Stomach (tissue), 9 donors: ENCODE results near the gene EML6. TPM values are rescaled to one million over a fixed set of nuclear protein-coding genes. Genes with fewer than 3 reads are reported as not detected.
A peak's percentile ranks its signal among the peaks of the same experiment; 100 is the strongest.

ENCODE experiments used
- DNase-seq, 2 donors: peaks; one replicate each; pipeline versions ENCODE4 v3.0.0 to v3.0.0-alpha.2; 2013 to 2019
- H3K27ac ChIP-seq, 5 donors: fragments of 200-600 bp in 4 of 5; sonication (generic) in 4 of 5; one replicate each; pipeline ENCODE4 v1.5.1; 2013 to 2019; ENCODE audit warnings: mild to moderate bottlenecking in 1 of 5, moderate library complexity in 1 of 5
- H3K27me3 ChIP-seq, 3 donors: fragments of 200-600 bp; sonication (generic); one replicate each; pipeline ENCODE4 v1.5.1; 2017 to 2019; ENCODE audit warnings: mixed run types in 1 of 3
- H3K36me3 ChIP-seq, 4 donors: fragments of 200-600 bp; sonication (generic); 1 replicate in 3 of 4; 2 replicates in 1 of 4; pipeline ENCODE4 v1.5.1; 2016 to 2019
- H3K4me1 ChIP-seq, 4 donors: fragments of 200-600 bp; sonication (generic); one replicate each; pipeline ENCODE4 v1.5.1; 2016 to 2019
- H3K4me3 ChIP-seq, 4 donors: fragments of 200-600 bp; sonication (generic) in 3 of 4; one replicate each; pipeline ENCODE4 v1.5.1; 2016 to 2019; ENCODE audit warnings: mild to moderate bottlenecking in 1 of 4
- H3K9me3 ChIP-seq, 4 donors: fragments of 200-600 bp; sonication (generic); one replicate each; pipeline ENCODE4 v1.5.1; 2016 to 2019
- CTCF ChIP-seq, 7 experiments: fragments of 450-650 bp in 4 of 7; fragments of 200-600 bp in 3 of 7; sonication (generic) in 3 of 7; IDR thresholded peaks; one replicate each; pipeline ENCODE4 v1.5.1; 2016 to 2019; ENCODE audit warnings: antibody characterized with exemption in 7 of 7, control low read depth in 2 of 7, mild to moderate bottlenecking in 1 of 7
- EP300 ChIP-seq: sonication (generic); formaldehyde crosslinking; IDR thresholded peaks from one replicate; pipeline ENCODE4 v1.6.1; 2017; ENCODE audit warnings: antibody characterized with exemption
- POLR2A ChIP-seq, 4 donors: fragments of 450-650 bp; IDR thresholded peaks; one replicate each; pipeline ENCODE4 v1.6.1; 2016; ENCODE audit warnings: antibody characterized with exemption in 4 of 4, control low read depth in 2 of 4, mild to moderate bottlenecking in 1 of 4, moderate library complexity in 1 of 4
- POLR2AphosphoS5 ChIP-seq, 3 donors: sonication (generic); formaldehyde crosslinking; IDR thresholded peaks; one replicate each; pipeline ENCODE4 v1.6.1; 2016; ENCODE audit warnings: antibody characterized with exemption in 3 of 3
- WGBS, 5 donors: extraction: QIAGEN DNeasy Blood & Tissue Kit in 3 of 5; methylation state at CpG; one replicate each; pipeline versions ENCODE4 v1.1.5 to v1.1.7; 2013 to 2018; 5-methylcytosine and 5-hydroxymethylcytosine counted together
- intact Hi-C: fragments of 100-400 bp; cut with DNase I; formaldehyde crosslinking; loops from one replicate; pipeline ENCODE4 v1.15.1; 2023; ENCODE audit warnings: low total_unique reads
- polyA plus RNA-seq, 3 donors: library from polyadenylated mRNA; stranded (reverse); fragments of 200-250 nt; gene quantifications; one replicate each; pipeline ENCODE4 v1.2.3, GENCODE V29; 2013
- total RNA-seq, 5 donors: library from RNA; depleted of rRNA; stranded (reverse); fragments of >200 nt; gene quantifications; one replicate each; pipeline versions ENCODE4 v1.1.0 to v1.2.3, GENCODE V29; 2014 to 2016
- donor health status: healthy with polysubstance abuse.
- donor health status: Bipolar disorder and iron deficiency.
- donor health status: healthy.

The EML6 gene
- total and polyA plus RNA-seq, 8 donors = 0.45 to 10.1 (median 1.8) TPM; not detected in 1

DNA sequence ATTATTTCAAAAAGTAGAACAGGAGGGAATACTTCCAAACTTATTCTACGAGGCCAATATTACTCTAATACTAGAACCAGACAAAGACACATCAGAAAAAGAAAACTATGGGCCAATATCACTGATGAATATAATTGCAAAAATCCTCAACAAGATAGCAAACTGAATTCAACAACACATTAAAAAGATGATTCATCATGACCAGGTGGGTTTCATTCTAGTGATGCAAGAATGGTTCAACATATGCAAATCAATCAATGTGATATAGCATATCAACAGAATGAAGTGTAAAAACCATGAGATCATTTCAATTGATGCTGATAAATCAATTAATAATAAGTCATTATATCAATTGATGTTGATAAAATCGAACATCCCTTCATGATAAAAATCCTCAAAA, 22.4 kb upstream of the EML6 start:
- DNase-seq = no peak
- no peaks in the 10 kb centered on the region for H3K9me3 ChIP-seq
- intact Hi-C loops = loop anchor here (10.0 kb wide), 1 partner anchor 46 kb away; no protein-coding TSS in a partner anchor
- no peak overlapping the region for H3K27ac ChIP-seq
- TF ChIP-seq POLR2A (IDR thresholded peaks at IDR 0.05) = no peak
- no peak for TF ChIP-seq CTCF (IDR thresholded peaks at IDR 0.05)
- no peak for TF ChIP-seq EP300
- TF ChIP-seq POLR2AphosphoS5 (IDR thresholded peaks at IDR 0.05) = no peak
- no peak overlapping the region for H3K4me3 ChIP-seq
- peaks cover 0 to 10% (median 5%) of the 10 kb centered on the region in 4 donors for H3K4me1 ChIP-seq
- 76 to 90% (median 83%) methylated on average over 2 of the region's 2 CpGs for WGBS, 5 donors
- H3K36me3 ChIP-seq = no peaks in the 10 kb centered on the region
- no peaks in the 10 kb centered on the region for H3K27me3 ChIP-seq

GRCh38 chr2:54704238-54704637, 19.2 kb upstream of the EML6 start:
- Histone ChIP-seq H3K27ac (no peak overlapping the region), H3K4me1 (peaks cover 5 to 21% (median 15%) of the 10 kb centered on the region in 4 donors), H3K4me3 (no peak overlapping the region), H3K9me3 (no peaks in the 10 kb centered on the region), H3K36me3 (no peaks in the 10 kb centered on the region), H3K27me3 (peaks cover 0 to 9% (median 5%) of the 10 kb centered on the region in 3 donors)
- DNase-seq = peak in 1 of 2 donors; percentile 9
- intact Hi-C loops = loop anchor here (10.0 kb wide), 1 partner anchor 49 kb away; no protein-coding TSS in a partner anchor
- TF ChIP-seq POLR2A (IDR thresholded peaks at IDR 0.05) (no peak), CTCF (IDR thresholded peaks at IDR 0.05) (no peak), EP300 (no peak), POLR2AphosphoS5 (IDR thresholded peaks at IDR 0.05) (no peak)
- 72 to 94% (median 84%) methylated on average over 1 of the region's 1 CpG for WGBS, 5 donors

- DNase-seq = peak in 1 of 2 donors; percentile 84
- H3K4me1 ChIP-seq = peaks cover 5 to 24% (median 20%) of the 10 kb centered on the region in 4 donors
- 2 to 8% (median 5%) methylated on average over 3 of the region's 3 CpGs for WGBS, 5 donors
- H3K27me3 ChIP-seq = peaks cover 0 to 13% (median 5%) of the 10 kb centered on the region in 3 donors
- no peaks in the 10 kb centered on the region for H3K9me3 ChIP-seq
- intact Hi-C loops = loop anchor here (10.0 kb wide), 1 partner anchor 50 kb away; no protein-coding TSS in a partner anchor
- H3K36me3 ChIP-seq = no peaks in the 10 kb centered on the region
- TF ChIP-seq CTCF (IDR thresholded peaks at IDR 0.05) (peak in 5 of 7 experiments; percentile 20 to 62 (median 47)), EP300 (no peak)
- no peak overlapping the region for H3K4me3 ChIP-seq
- H3K27ac ChIP-seq = no peak overlapping the region
These were observed 18.5 kb upstream of the EML6 start for GRCh38 chr2:54704688-54705605.

DNA sequence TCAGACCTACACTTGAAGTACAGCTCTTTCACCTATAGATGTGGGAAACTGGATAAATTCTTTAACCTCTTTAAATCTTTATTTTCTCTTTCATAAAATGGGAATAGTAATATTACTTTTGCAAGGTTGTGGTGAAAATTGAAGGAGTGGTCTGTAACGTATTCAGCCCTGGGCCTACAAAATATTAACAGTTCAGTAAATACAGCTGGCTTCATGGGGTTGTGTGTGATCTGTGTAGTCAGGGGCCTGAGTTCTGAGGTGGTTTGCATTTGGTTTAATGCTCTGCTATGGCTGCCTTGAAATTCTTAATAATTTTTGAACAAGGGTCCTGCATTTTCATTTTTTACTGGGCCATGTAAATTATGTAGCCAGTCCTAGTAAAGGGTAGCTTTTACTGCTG, 16.8 kb upstream of the EML6 start:
- Histone ChIP-seq H3K36me3 (no peaks in the 10 kb centered on the region), H3K4me3 (no peak overlapping the region), H3K4me1 (peaks cover 5 to 24% (median 20%) of the 10 kb centered on the region in 4 donors), H3K27me3 (peaks cover 0 to 13% (median 5%) of the 10 kb centered on the region in 3 donors), H3K9me3 (no peaks in the 10 kb centered on the region), H3K27ac (no peak overlapping the region)
- peak in 1 of 2 donors; percentile 14 for DNase-seq
- intact Hi-C loops = loop anchor here (10.0 kb wide), 1 partner anchor 52 kb away; no protein-coding TSS in a partner anchor
- TF ChIP-seq EP300 (no peak), POLR2A (IDR thresholded peaks at IDR 0.05) (no peak), CTCF (IDR thresholded peaks at IDR 0.05) (no peak), POLR2AphosphoS5 (IDR thresholded peaks at IDR 0.05) (no peak)
- WGBS, 5 donors = 72 to 84% (median 78%) methylated on average over 1 of the region's 1 CpG
